Measurements from ENCODE around the gene SH3GL3. TPM values are rescaled to one million over a fixed set of nuclear protein-coding genes. Genes with fewer than 3 reads are reported as not detected.
A peak's percentile ranks its signal among the peaks of the same experiment; 100 is the strongest.

The SH3GL3 gene
- total RNA-seq, 1 experiment from 2014 or later: 2.0 TPM

DNA sequence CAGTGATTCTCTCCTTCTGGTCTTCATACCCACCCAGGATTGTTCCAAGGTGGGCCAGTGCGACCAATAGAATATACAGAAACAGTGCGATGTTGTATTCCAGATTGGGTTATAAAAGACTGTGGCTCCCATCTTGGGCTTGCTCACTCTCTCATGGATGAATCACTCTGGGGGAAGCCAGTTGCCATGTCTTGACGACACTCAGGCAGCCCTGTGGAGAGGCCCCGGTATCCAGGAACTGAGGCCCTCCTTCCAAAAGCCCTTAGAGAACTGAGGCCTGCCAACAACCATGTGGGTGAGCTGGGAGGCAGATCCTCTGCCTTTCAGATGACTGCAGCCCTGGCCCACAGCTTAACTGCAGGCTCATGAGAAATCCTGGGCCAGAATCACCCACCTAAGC is 57.2 kb downstream of the SH3GL3 start:
- no peak for DNase-seq (ENCODE audit: low spot score)

- no peak for DNase-seq (ENCODE audit: low spot score)
Measured at GRCh38 chr15:83510001-83510400, 62.9 kb downstream of the SH3GL3 start.

GRCh38 chr15:83512459-83512858 is 65.3 kb downstream of the SH3GL3 start:
- no peak for DNase-seq (ENCODE audit: low spot score)

DNA sequence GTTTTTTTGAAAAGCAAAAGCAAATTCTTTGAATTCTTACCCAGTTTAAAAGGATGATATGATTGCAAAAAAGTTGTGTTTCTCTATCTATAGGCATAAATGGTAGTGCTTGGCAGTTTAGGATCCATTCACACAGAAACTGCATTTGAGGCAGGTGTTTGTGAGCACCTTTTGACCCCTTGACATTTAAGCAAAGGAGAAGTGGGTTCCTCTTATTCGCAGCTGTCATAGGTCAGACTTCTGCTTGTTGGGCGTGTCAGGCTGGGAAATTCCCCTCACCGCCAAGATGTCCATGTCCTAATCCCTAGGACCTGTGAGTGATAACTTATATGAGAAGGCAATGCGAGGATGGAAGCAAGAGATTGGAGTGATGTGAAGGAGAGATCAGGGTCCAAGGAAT is 67.4 kb downstream of the SH3GL3 start:
- no peak for DNase-seq (ENCODE audit: low spot score)

- DNase-seq (ENCODE audit: low spot score): no peak
Measured at GRCh38 chr15:83515164-83515563, 68.0 kb downstream of the SH3GL3 start.

- no peak for DNase-seq (ENCODE audit: low spot score)
Measured at GRCh38 chr15:83516935-83517334, 69.8 kb downstream of the SH3GL3 start.

- no peak for DNase-seq (ENCODE audit: low spot score)
Measured at GRCh38 chr15:83526319-83526718, 79.2 kb downstream of the SH3GL3 start.

DNA sequence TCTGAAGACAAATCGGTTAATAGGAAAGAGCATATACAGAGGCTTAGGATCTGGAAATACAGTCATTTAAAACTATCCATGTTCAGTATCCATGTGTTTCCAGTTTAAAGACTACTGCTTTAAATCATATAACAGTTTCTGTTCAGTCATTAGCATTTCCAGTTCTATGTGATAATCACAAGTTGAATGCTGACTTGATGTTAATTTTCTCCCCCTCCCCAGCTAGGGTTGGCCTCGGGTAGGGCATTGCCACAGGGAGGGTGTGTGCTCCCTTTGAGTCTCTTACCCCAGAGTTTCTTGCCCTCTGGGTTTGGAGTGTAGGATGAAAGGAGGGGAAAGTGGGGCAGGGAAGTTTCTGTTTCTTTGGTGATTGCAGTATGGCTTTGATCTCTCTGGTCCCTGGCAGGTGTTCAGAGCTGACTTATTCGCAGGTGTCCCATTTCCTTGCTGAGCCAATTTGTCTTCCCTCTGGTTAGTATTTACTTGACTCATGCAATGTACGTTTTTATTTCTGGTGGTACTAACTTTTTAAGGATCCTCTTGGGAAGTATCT is 86.3 kb downstream of the SH3GL3 start:
- no peak for DNase-seq (ENCODE audit: low spot score)

GRCh38 chr15:83537606-83538005 is 90.5 kb downstream of the SH3GL3 start:
- no peak for DNase-seq (ENCODE audit: low spot score)

DNA sequence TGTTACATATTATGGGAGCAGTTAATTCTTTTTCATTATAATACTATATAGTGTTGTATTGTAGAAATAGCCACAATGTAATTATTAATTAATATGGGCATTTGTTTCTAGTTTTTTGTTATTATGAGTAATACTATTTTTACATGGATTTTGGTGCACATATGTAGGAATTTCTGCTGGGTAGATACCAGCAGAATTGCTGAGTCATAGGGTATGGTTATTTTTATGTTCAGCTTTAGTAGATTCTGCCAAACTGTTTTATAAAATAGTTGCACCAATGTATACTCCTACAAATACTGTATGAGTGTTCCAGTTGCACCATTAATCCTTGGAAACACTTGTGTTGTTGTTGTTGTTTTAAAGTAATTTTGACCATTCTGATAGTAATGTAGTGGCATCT is 91.5 kb downstream of the SH3GL3 start:
- DNase-seq (ENCODE audit: low spot score): no peak

GRCh38 chr15:83545804-83546511 is 98.8 kb downstream of the SH3GL3 start:
- DNase-seq (ENCODE audit: low spot score): no peak

GRCh38 chr15:83546512-83546888 is 99.4 kb downstream of the SH3GL3 start:
- DNase-seq (ENCODE audit: low spot score): no peak

- DNase-seq (ENCODE audit: low spot score): no peak
Measured at GRCh38 chr15:83547168-83547567, 100.0 kb downstream of the SH3GL3 start.

- DNase-seq (ENCODE audit: low spot score): no peak
Measured at GRCh38 chr15:83549623-83550022, 102.5 kb downstream of the SH3GL3 start.

- no peak for DNase-seq (ENCODE audit: low spot score)
Measured at GRCh38 chr15:83554558-83554957, 107.4 kb downstream of the SH3GL3 start.

GRCh38 chr15:83555383-83555782 is 108.2 kb downstream of the SH3GL3 start:
- no peak for DNase-seq (ENCODE audit: low spot score)

- no peak for DNase-seq (ENCODE audit: low spot score)
Measured at GRCh38 chr15:83556068-83556467, 108.9 kb downstream of the SH3GL3 start.

DNA sequence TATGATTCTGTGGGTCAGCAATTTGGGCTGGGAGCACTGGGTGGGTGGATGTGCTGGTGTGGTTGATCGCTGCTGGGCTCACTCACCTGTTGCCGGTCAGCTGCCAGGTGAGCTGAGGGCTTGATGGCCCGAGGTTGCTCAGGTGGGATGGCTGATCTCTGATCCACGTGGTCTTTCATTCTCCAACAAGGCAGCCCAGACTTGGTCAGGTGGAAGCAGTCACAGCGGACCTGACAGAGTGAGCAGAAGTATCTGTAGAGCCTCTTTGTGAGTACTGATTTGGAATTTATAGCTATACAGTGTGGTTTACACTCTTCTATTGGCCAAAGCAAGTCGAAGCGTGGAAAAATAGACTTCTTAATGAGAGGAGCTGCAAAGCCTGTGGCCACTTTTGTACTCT is 109.6 kb downstream of the SH3GL3 start:
- DNase-seq (ENCODE audit: low spot score): no peak

- no peak for DNase-seq (ENCODE audit: low spot score)
Measured at GRCh38 chr15:83558146-83558545, 111.0 kb downstream of the SH3GL3 start.

DNA sequence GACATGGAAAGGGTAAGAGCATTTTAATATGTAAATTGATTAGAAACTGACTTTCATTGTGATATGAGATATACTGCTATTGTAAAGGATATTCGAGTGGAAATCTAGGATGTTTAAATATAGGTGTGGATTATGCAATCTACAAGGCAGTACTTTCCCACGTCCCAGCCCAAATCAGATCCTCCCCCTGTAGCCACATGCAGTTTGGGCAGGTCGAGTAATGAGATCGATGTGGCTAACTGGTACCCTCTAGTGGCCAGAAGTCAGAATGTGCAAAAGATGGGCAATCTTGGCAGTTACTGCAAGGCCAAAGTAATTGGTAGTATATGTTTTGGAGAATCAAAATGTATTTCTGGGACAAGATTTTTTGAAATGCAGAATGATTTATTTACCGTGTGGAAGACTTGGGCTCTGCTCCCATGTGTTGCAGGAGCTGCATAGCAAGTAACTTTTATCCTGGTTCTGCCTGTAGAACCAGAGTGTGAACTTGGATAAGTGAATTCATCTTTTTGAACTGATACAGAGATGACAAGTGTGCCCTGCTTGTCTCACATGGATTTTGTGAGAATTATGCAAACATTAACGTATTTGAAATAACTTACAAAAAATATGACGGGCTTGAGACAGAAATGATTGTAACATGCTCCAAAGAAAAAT is 112.3 kb downstream of the SH3GL3 start:
- DNase-seq (ENCODE audit: low spot score): peak; percentile 66

DNA sequence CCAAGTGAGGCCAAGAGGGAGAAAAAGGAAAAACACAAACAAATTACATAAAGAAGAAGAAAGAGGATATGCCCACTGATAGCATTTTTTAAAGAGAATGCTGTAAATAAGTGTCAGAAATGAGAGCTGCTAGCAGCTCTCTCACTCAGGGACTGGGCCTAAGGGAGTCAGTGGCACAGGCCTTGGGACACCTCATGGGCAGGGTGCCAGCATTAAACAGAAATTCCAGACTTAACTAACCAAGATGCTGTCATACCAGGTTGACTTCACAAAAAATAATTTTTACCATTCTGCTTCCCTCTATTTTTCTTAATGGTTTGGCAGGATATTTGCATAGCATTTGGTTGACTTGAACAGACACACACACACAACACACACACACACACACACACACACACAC is 114.5 kb downstream of the SH3GL3 start:
- DNase-seq (ENCODE audit: low spot score): no peak

- no peak for DNase-seq (ENCODE audit: low spot score)
Measured at GRCh38 chr15:83565138-83565537, 118.0 kb downstream of the SH3GL3 start.

DNA sequence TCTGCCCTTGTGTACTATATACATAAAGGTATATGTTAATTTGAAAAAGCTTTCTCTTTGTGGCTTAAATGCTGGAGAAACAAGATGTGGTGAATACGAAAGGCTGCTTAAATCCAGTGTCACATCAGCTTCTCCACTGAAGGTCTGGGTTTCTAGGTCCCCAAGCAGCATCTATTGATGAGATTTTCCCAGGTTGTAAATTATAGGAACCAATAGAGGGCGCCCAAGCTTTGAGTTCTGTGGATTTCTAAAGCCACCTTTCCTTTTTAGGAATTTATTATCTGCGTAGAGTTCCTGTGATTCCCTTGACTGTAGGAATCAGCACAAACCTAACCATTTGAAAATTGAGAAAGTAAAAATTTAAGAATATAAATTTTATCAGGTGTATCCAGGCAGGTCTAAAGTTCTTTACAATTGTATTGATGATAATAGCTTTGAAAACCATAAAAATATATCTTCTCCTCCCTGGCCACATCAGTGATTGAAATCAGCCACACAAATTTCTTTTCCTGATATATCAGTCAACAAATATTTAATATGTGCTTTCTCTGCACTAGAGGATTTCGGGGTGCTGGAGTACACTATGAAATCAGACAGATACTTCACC is 118.5 kb downstream of the SH3GL3 start:
- DNase-seq (ENCODE audit: low spot score): no peak

Measured in H4 (cell line).